Panc1 (cell line): ENCODE measurements around the gene TMEM208. TPM values are rescaled to one million over a fixed set of nuclear protein-coding genes. Genes with fewer than 3 reads are reported as not detected.

Source experiments
- ATAC-seq: fragments of 200-7000 bp; cut with Tn5 transposase; 2 replicates; pipeline ENCODE4 v1.9.1; 2020; ENCODE audit warnings: mild to moderate bottlenecking, moderate library complexity
- BruUV-seq: library from RNA; stranded (reverse); fragments of 400-500 nt; replicated peaks from 2 replicates; lab custom pipeline; 2021; lab: Mats Ljungman, UMichigan
- CTCF ChIA-PET: fragments of 300-600 bp; sonication (Branson Sonifier 250); formaldehyde crosslinking; loops from one replicate; lab custom pipeline; 2022; ENCODE audit warnings: antibody characterized with exemption; lab: Charles Lee
- POLR2A ChIA-PET: fragments of 300-600 bp; sonication (Branson Sonifier 250); formaldehyde crosslinking; loops from one replicate; lab custom pipeline; 2022; ENCODE audit warnings: antibody characterized with exemption; lab: Charles Lee
- DNase-seq: peaks from one replicate; pipeline ENCODE4 v3.0.0-alpha.2; 2010; ENCODE audit warnings: low read depth, low spot score
- H3K27ac ChIP-seq: 2 replicates; pipeline ENCODE4 v1.5.1; 2011; ENCODE audit warnings: mild to moderate bottlenecking, low read length, inconsistent platforms
- H3K27me3 ChIP-seq: fragments of 200-500 bp; sonication (Bioruptor generic); 2 replicates; pipeline ENCODE4 v1.6.0; 2014; ENCODE audit warnings: low read length, inconsistent platforms; ENCODE audit not compliant: control insufficient read depth, insufficient read depth
- H3K36me3 ChIP-seq: fragments of 200-500 bp; sonication (Bioruptor generic); 2 replicates; pipeline ENCODE4 v1.5.1; 2014; ENCODE audit warnings: inconsistent platforms, mild to moderate bottlenecking, low read length, moderate library complexity; ENCODE audit not compliant: control insufficient read depth, insufficient read depth
- H3K4me1 ChIP-seq: 2 replicates; pipeline ENCODE4 v1.5.1; 2011; ENCODE audit warnings: inconsistent platforms, mild to moderate bottlenecking, low read length, moderate library complexity; ENCODE audit not compliant: control insufficient read depth, insufficient read depth
- H3K4me3 ChIP-seq, 2 experiments: 2 replicates each; pipeline ENCODE4 v1.5.1; 2011 to 2012; ENCODE audit warnings: low read depth in 2 of 2, low read length in 2 of 2, mild to moderate bottlenecking in 2 of 2, inconsistent platforms in 1 of 2, moderate library complexity in 1 of 2
- H3K9me3 ChIP-seq: fragments of 200-500 bp; sonication (Bioruptor generic); 2 replicates; pipeline ENCODE4 v1.5.1; 2014; ENCODE audit warnings: low read depth, mild to moderate bottlenecking, inconsistent platforms, low read length, moderate library complexity; ENCODE audit not compliant: control insufficient read depth, insufficient read depth
- POLR2AphosphoS5 ChIP-seq: IDR thresholded peaks from 2 replicates; pipeline ENCODE4 v1.6.1; 2012; ENCODE audit warnings: mild to moderate bottlenecking, low read depth, low read length, moderate library complexity
- SIN3A ChIP-seq: IDR thresholded peaks from 2 replicates; pipeline ENCODE4 v1.6.1; 2012; ENCODE audit warnings: low read depth, mild to moderate bottlenecking, low read length, moderate library complexity, borderline replicate concordance; ENCODE audit not compliant: insufficient read depth
- TCF7L2 ChIP-seq: IDR thresholded peaks from 2 replicates; pipeline ENCODE4 v1.6.1; 2011; ENCODE audit warnings: mild to moderate bottlenecking, low read depth, low read length, inconsistent platforms
- in situ Hi-C: cut with HindIII; loops from 2 replicates; pipeline ENCODE4 v1.10.0; 2016; ENCODE audit warnings: low sequenced_read_pairs, low pct_unique_long_range_greater_than_20kb
- intact Hi-C: fragments of 100-400 bp; cut with micrococcal nuclease; formaldehyde crosslinking; loops from one replicate; pipeline ENCODE4 v1.10.0; 2022; ENCODE audit not compliant: unreplicated experiment
- total RNA-seq: library from RNA; stranded (reverse); gene quantifications from one replicate; pipeline ENCODE4 v1.2.1, GENCODE V29; 2021; ENCODE audit not compliant: unreplicated experiment
- TF ChIP-seq, protein P1 (sequence below): fragments of 450-650 bp; IDR thresholded peaks from 2 replicates; pipeline ENCODE4 v1.5.1; 2017; ENCODE audit warnings: mild to moderate bottlenecking
- TF ChIP-seq, protein P2 (sequence below), 2 experiments: IDR thresholded peaks; 2 replicates each; pipeline ENCODE4 v1.6.1; 2011 to 2012; ENCODE audit warnings: low read depth in 2 of 2, control low read depth in 1 of 2, low read length in 1 of 2, mild to moderate bottlenecking in 1 of 2, moderate library complexity in 1 of 2; ENCODE audit not compliant: insufficient read depth in 1 of 2

Gene TMEM208
- total RNA-seq, 1 experiment from 2014 or later: 25.6 TPM

DNA sequence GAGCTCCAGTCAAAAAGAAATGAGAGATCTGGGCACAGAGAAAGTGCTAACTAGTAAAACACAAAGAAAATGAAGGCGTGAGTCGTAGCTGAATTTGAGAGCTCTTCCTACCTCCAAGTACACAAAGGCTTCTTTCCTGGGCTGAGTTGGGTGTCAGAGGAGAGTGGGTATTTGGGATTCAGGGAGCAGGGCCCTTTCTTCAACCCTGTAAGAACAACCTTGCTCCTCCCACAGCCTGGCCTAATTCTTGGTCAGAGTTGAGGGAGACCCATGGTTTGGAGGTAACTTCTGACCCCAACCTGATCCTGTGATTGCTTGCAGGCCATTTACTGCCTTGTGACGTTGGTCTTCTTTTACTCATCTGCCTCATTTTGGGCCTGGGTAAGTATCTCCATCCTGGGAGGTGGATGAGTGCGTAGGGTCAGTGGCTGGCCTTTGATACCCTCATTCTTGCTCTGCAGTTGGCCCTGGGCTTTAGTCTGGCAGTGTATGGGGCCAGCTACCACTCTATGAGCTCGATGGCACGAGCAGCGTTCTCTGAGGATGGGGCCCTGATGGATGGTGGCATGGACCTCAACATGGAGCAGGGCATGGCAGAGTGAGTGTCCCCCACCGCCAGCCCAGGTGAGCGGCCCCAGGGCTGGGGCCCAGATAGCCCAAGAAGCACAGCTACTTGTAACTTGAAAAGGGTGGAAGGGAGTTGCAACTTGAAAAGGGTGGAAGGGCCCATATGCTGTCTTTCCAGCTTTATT, 1.3 kb downstream of the TMEM208 start:
- in situ Hi-C loops: no loop called here

DNA sequence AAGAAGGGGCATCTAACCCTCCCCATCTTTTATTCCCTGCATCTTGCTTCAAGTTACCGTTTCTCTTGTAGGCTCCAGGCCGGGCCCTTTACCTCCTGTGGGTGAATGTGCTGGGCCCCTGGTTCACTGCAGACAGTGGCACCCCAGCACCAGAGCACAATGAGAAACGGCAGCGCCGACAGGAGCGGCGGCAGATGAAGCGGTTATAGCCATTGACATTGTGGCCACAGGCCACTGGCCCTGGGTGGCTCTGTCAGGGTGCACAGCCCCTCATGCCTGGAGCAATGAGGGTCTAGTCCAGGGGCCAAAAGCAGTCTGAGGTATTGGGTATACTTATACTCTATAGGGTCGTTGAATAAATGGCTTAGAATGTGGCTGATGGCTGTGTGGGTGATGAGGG, 2.0 kb downstream of the TMEM208 start:
- H3K9me3 ChIP-seq: no peaks in the 10 kb centered on the region
- intact Hi-C loops: no loop called here
- no TSS peak for BruUV-seq
- TF ChIP-seq TCF7L2 (no peak), SIN3A (no peak), POLR2AphosphoS5 (no peak)
- TF ChIP-seq, protein P1, sequence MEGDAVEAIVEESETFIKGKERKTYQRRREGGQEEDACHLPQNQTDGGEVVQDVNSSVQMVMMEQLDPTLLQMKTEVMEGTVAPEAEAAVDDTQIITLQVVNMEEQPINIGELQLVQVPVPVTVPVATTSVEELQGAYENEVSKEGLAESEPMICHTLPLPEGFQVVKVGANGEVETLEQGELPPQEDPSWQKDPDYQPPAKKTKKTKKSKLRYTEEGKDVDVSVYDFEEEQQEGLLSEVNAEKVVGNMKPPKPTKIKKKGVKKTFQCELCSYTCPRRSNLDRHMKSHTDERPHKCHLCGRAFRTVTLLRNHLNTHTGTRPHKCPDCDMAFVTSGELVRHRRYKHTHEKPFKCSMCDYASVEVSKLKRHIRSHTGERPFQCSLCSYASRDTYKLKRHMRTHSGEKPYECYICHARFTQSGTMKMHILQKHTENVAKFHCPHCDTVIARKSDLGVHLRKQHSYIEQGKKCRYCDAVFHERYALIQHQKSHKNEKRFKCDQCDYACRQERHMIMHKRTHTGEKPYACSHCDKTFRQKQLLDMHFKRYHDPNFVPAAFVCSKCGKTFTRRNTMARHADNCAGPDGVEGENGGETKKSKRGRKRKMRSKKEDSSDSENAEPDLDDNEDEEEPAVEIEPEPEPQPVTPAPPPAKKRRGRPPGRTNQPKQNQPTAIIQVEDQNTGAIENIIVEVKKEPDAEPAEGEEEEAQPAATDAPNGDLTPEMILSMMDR: no peak
- TF ChIP-seq, protein P2, sequence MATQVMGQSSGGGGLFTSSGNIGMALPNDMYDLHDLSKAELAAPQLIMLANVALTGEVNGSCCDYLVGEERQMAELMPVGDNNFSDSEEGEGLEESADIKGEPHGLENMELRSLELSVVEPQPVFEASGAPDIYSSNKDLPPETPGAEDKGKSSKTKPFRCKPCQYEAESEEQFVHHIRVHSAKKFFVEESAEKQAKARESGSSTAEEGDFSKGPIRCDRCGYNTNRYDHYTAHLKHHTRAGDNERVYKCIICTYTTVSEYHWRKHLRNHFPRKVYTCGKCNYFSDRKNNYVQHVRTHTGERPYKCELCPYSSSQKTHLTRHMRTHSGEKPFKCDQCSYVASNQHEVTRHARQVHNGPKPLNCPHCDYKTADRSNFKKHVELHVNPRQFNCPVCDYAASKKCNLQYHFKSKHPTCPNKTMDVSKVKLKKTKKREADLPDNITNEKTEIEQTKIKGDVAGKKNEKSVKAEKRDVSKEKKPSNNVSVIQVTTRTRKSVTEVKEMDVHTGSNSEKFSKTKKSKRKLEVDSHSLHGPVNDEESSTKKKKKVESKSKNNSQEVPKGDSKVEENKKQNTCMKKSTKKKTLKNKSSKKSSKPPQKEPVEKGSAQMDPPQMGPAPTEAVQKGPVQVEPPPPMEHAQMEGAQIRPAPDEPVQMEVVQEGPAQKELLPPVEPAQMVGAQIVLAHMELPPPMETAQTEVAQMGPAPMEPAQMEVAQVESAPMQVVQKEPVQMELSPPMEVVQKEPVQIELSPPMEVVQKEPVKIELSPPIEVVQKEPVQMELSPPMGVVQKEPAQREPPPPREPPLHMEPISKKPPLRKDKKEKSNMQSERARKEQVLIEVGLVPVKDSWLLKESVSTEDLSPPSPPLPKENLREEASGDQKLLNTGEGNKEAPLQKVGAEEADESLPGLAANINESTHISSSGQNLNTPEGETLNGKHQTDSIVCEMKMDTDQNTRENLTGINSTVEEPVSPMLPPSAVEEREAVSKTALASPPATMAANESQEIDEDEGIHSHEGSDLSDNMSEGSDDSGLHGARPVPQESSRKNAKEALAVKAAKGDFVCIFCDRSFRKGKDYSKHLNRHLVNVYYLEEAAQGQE (IDR thresholded peaks at IDR 0.05; ENCODE audit: insufficient read depth in 1 of 2, low read depth in 2 of 2, low read length in 1 of 2): no peak
- POLR2A ChIA-PET: no interaction called here
- H3K27ac ChIP-seq: no peak overlapping the region
- H3K4me3 ChIP-seq: no peak overlapping the region
- peaks cover 5% of the 10 kb centered on the region; the same call in 1 of the 2 replicates for H3K36me3 ChIP-seq
- CTCF ChIA-PET: no interaction called here
- H3K27me3 ChIP-seq: no peaks in the 10 kb centered on the region
- in situ Hi-C loops: no loop called here
- peaks cover 4% of the 10 kb centered on the region; the same call in 1 of the 2 replicates for H3K4me1 ChIP-seq
- no peak for ATAC-seq
- DNase-seq: no peak

More for the DNA sequence above, 1.3 kb downstream of the TMEM208 start:
- DNase-seq (no peak), ATAC-seq (no peak)
- Histone ChIP-seq H3K4me1 (peaks cover 4% of the 10 kb centered on the region; the same call in 1 of the 2 replicates), H3K27me3 (no peaks in the 10 kb centered on the region), H3K4me3 (peak overlapping the region; percentile 67 to 99), H3K9me3 (no peaks in the 10 kb centered on the region), H3K27ac (peak overlapping the region; percentile 88; the same call in 1 of the 2 replicates), H3K36me3 (peaks cover 5% of the 10 kb centered on the region; the same call in 1 of the 2 replicates)
- no peak for TF ChIP-seq POLR2AphosphoS5
- TF ChIP-seq TCF7L2: no peak
- TF ChIP-seq, protein P1: no peak
- TF ChIP-seq SIN3A: no peak
- TF ChIP-seq, protein P2 (IDR thresholded peaks at IDR 0.05; ENCODE audit: insufficient read depth in 1 of 2, low read depth in 2 of 2, low read length in 1 of 2): no peak
- no TSS peak for BruUV-seq
- ChIA-PET POLR2A (no interaction called here), CTCF (no interaction called here)
- intact Hi-C loops: no loop called here
